Epithelial cell of proximal tubule (primary cell): ENCODE data around the gene PSMF1. TPM values are rescaled to one million over a fixed set of nuclear protein-coding genes. Genes with fewer than 3 reads are reported as not detected.

Experiments
- DNase-seq: peaks from one replicate; pipeline ENCODE4 v3.0.0-alpha.2; 2011; ENCODE audit warnings: low read depth
- H3K4me3 ChIP-seq: 2 replicates; pipeline ENCODE4 v1.5.1; 2011; ENCODE audit warnings: low read depth, mild to moderate bottlenecking, low read length
- total RNA-seq: library from RNA; depleted of rRNA; stranded (reverse); fragments of >200 nt; gene quantifications from 2 replicates; pipeline ENCODE4 v1.2.3, GENCODE V29; 2015
- TF ChIP-seq, protein P1 (sequence below): conservative IDR thresholded peaks from 2 replicates; pipeline ENCODE4 v1.5.1; 2012; ENCODE audit warnings: low read depth, mild to moderate bottlenecking, low read length

The PSMF1 gene
- total RNA-seq, 1 donor from 2014 or later: 171 TPM

DNA sequence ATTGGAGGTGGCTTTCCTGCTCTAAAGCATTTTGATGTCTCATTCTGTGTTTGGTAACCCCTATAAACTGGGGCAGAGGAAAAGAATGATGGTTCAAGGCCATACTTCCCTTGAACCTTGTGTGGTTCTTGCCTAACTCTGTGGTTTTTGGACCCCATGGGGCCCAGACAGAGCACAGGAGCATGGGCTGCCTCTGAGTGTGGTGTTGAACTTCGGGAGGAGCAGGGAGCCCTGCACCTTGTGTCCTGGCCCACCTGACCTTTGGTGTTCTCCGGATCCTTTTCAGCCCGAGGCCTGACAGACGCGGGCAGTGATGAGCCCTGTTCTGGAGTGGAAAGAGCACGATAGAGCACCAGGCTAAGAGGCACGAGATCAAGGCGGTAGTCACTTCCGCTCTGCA lies 47.5 kb downstream of the PSMF1 start:
- no peak overlapping the region for H3K4me3 ChIP-seq
- DNase-seq: no peak
- TF ChIP-seq, protein P1, sequence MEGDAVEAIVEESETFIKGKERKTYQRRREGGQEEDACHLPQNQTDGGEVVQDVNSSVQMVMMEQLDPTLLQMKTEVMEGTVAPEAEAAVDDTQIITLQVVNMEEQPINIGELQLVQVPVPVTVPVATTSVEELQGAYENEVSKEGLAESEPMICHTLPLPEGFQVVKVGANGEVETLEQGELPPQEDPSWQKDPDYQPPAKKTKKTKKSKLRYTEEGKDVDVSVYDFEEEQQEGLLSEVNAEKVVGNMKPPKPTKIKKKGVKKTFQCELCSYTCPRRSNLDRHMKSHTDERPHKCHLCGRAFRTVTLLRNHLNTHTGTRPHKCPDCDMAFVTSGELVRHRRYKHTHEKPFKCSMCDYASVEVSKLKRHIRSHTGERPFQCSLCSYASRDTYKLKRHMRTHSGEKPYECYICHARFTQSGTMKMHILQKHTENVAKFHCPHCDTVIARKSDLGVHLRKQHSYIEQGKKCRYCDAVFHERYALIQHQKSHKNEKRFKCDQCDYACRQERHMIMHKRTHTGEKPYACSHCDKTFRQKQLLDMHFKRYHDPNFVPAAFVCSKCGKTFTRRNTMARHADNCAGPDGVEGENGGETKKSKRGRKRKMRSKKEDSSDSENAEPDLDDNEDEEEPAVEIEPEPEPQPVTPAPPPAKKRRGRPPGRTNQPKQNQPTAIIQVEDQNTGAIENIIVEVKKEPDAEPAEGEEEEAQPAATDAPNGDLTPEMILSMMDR: no peak

- TF ChIP-seq, protein P1: no peak
- no peak overlapping the region for H3K4me3 ChIP-seq
- DNase-seq: no peak
Measured at GRCh38 chr20:1166948-1167720, 48.7 kb downstream of the PSMF1 start.

DNA sequence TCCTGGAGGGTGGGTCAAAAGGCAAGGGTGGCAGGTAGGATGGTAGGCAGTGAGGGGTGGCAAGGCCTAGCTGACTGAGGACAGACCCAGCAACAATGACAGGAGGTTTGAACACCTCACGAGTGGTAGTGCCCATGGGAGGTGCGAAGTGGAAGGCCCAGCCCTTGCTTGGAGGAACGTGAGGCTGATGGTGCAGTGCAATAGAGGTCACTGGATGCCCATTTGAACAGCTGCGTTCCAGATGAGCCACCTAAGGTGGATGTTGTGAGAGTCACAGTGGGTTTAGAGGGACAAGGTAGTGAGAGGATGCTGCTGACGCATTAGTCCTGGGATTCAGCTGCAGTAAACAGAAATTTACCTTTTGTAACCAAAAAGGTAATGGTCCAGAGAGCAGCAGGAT lies 50.8 kb downstream of the PSMF1 start:
- DNase-seq: no peak
- TF ChIP-seq, protein P1: no peak
- no peak overlapping the region for H3K4me3 ChIP-seq

DNA sequence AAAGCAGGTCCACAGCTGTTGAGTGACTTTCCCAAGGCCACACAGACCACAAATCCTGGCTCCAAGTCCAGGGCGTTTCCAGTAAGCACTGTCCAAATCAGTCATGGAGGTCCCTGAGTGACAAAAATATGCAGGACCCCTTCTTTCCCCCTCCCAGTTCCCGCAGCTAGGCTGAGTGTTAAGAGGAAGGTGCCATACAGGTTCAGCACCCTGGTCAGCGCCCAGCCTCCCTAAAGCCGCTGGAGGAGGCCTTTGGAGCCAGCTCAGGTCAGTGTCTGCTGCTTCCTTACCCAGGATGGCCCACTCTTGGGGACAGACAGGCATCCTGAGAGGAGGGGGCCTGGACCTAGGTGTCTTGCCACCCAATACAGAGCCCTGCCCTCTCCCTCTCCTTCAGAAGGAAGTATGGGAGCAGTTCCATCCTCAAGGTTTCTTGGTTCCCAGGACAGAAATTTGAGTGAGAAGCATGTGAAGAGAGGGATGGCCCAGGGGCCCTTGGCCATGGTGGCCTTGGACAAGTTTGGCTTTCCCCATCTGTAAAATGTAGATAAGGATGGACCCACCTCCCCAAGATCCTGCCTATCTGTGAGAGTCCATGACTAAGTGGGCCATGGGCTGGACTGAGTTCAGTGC lies 53.2 kb downstream of the PSMF1 start:
- TF ChIP-seq, protein P1: no peak
- H3K4me3 ChIP-seq: no peak overlapping the region
- no peak for DNase-seq

- TF ChIP-seq, protein P1: no peak
- no peak for DNase-seq
- no peak overlapping the region for H3K4me3 ChIP-seq
Measured at GRCh38 chr20:1173698-1174097, 55.3 kb downstream of the PSMF1 start.

- DNase-seq: no peak
- no peak overlapping the region for H3K4me3 ChIP-seq
- TF ChIP-seq, protein P1: no peak
Measured at GRCh38 chr20:1174787-1175186, 56.4 kb downstream of the PSMF1 start.
